IMR-90 (cell line): Measurements from ENCODE around the gene PRADC1. TPM values are rescaled to one million over a fixed set of nuclear protein-coding genes. Genes with fewer than 3 reads are reported as not detected.
A peak's percentile ranks its signal among the peaks of the same experiment; 100 is the strongest.
"Not testable (repeated sequence)": the region's sequence is repeated elsewhere in the genome, so short reads cannot be mapped to it uniquely, and the experiment has no call there.

Experiments
- ATAC-seq: fragments of 200-7000 bp; cut with Tn5 transposase; 2 replicates; pipeline ENCODE4 v1.9.1; 2020; ENCODE audit warnings: low read depth, mild to moderate bottlenecking, moderate library complexity
- BruUV-seq: library from RNA; stranded (reverse); fragments of 400-500 nt; replicated peaks from 2 replicates; lab custom pipeline; 2021; lab: Mats Ljungman, UMichigan
- CTCF ChIA-PET: fragments of 300-600 bp; formaldehyde crosslinking; extraction: SDS; loops from one replicate; lab custom pipeline; 2021; ENCODE audit warnings: antibody characterized with exemption; lab: Yijun Ruan, JAX
- POLR2A ChIA-PET: fragments of 300-600 bp; sonication (Branson Sonifier 250); formaldehyde crosslinking; loops from one replicate; lab custom pipeline; 2022; ENCODE audit warnings: antibody characterized with exemption; ENCODE audit not compliant: unreplicated experiment; lab: Charles Lee
- DNase-seq: peaks from one replicate; pipeline ENCODE4 v3.0.0; 2013
- H2AFZ ChIP-seq: replicated peaks from 2 replicates; pipeline ENCODE3; 2013; ENCODE audit warnings: low read length, mild to moderate bottlenecking; ENCODE audit not compliant: poor library complexity
- H2AK5ac ChIP-seq: 2 replicates; pipeline ENCODE4 v1.6.1; 2013; ENCODE audit warnings: low read depth, low read length, inconsistent platforms
- H2AK9ac ChIP-seq: replicated peaks from 2 replicates; pipeline ENCODE3; 2013; ENCODE audit warnings: mild to moderate bottlenecking, low read depth, low read length, moderate library complexity; ENCODE audit not compliant: poor library complexity
- H2BK120ac ChIP-seq: 2 replicates; pipeline ENCODE4 v1.6.1; 2013; ENCODE audit warnings: low read depth, low read length, inconsistent platforms
- H2BK15ac ChIP-seq: 3 replicates; pipeline ENCODE4 v1.6.1; 2013; ENCODE audit warnings: low read depth, low read length, inconsistent platforms
- H2BK20ac ChIP-seq: 2 replicates; pipeline ENCODE4 v1.6.1; 2013; ENCODE audit warnings: low read depth, mild to moderate bottlenecking, inconsistent platforms, low read length, moderate library complexity
- H2BK5ac ChIP-seq: 2 replicates; pipeline ENCODE4 v1.6.1; 2013; ENCODE audit warnings: mild to moderate bottlenecking, low read depth, low read length, inconsistent platforms; ENCODE audit not compliant: poor library complexity, severe bottlenecking
- H3K14ac ChIP-seq: replicated peaks from 2 replicates; pipeline ENCODE4 v1.6.1; 2013; ENCODE audit warnings: low read depth, low read length, inconsistent platforms
- H3K18ac ChIP-seq: 2 replicates; pipeline ENCODE4 v1.6.1; 2013; ENCODE audit warnings: low read depth, low read length, control low read depth
- H3K23ac ChIP-seq: 2 replicates; pipeline ENCODE4 v1.6.1; 2013; ENCODE audit warnings: low read depth, low read length, inconsistent platforms
- H3K27ac ChIP-seq: 2 replicates; pipeline ENCODE4 v1.5.1; 2013; ENCODE audit warnings: mild to moderate bottlenecking, control low read depth, low read length; ENCODE audit not compliant: insufficient read depth
- H3K27me3 ChIP-seq: 2 replicates; pipeline ENCODE4 v1.6.1; 2013; ENCODE audit warnings: low read length; ENCODE audit not compliant: control insufficient read depth, insufficient read depth
- H3K36me3 ChIP-seq: 2 replicates; pipeline ENCODE4 v1.6.1; 2013; ENCODE audit warnings: low read length, mixed read lengths; ENCODE audit not compliant: control insufficient read depth, insufficient read depth
- H3K4ac ChIP-seq: 2 replicates; pipeline ENCODE4 v1.6.1; 2013; ENCODE audit warnings: low read depth, low read length, inconsistent platforms
- H3K4me1 ChIP-seq: 2 replicates; pipeline ENCODE4 v1.6.1; 2013; ENCODE audit warnings: low read length, mixed read lengths; ENCODE audit not compliant: control insufficient read depth, insufficient read depth
- H3K4me2 ChIP-seq: 2 replicates; pipeline ENCODE4 v1.6.1; 2013; ENCODE audit warnings: low read depth, mild to moderate bottlenecking, control low read depth, low read length, moderate library complexity
- H3K4me3 ChIP-seq: 2 replicates; pipeline ENCODE4 v1.5.1; 2013; ENCODE audit warnings: low read depth, mild to moderate bottlenecking, control low read depth, low read length, moderate library complexity; ENCODE audit not compliant: insufficient read depth
- H3K56ac ChIP-seq: 2 replicates; pipeline ENCODE4 v1.6.1; 2013; ENCODE audit warnings: low read length, inconsistent platforms; ENCODE audit not compliant: insufficient read depth; ENCODE audit errors: extremely low read depth
- H3K79me1 ChIP-seq, 2 experiments: 2 replicates each; pipeline ENCODE4 v1.6.1; 2013; ENCODE audit warnings: low read length in 2 of 2, inconsistent platforms in 1 of 2, low read depth in 1 of 2
- H3K9ac ChIP-seq: 2 replicates; pipeline ENCODE4 v1.6.1; 2013; ENCODE audit warnings: low read depth, low read length, control low read depth
- H3K9me1 ChIP-seq: 2 replicates; pipeline ENCODE4 v1.6.1; 2013; ENCODE audit warnings: low read length, inconsistent platforms; ENCODE audit not compliant: insufficient read depth
- H3K9me3 ChIP-seq: 2 replicates; pipeline ENCODE4 v1.6.1; 2013; ENCODE audit warnings: low read length; ENCODE audit not compliant: control insufficient read depth, insufficient read depth
- H4K20me1 ChIP-seq: 2 replicates; pipeline ENCODE4 v1.6.1; 2013; ENCODE audit warnings: low read length, inconsistent platforms; ENCODE audit not compliant: insufficient read depth
- H4K5ac ChIP-seq: 2 replicates; pipeline ENCODE4 v1.6.1; 2013; ENCODE audit warnings: mild to moderate bottlenecking, low read depth, low read length, control low read depth
- H4K8ac ChIP-seq, 2 experiments: 2 replicates each; pipeline ENCODE4 v1.6.1; 2013; ENCODE audit warnings: low read depth in 2 of 2, low read length in 2 of 2, control low read depth in 1 of 2, inconsistent platforms in 1 of 2
- H4K91ac ChIP-seq: 2 replicates; pipeline ENCODE4 v1.6.1; 2013; ENCODE audit warnings: low read depth, low read length, inconsistent platforms; ENCODE audit not compliant: insufficient read depth
- BHLHE40 ChIP-seq: fragments of 150-350 bp; IDR thresholded peaks from 2 replicates; pipeline ENCODE4 v1.6.1; 2016; ENCODE audit warnings: mild to moderate bottlenecking, low read depth, low read length
- FOS ChIP-seq: fragments of 150-350 bp; IDR thresholded peaks from 2 replicates; pipeline ENCODE4 v1.6.1; 2016; ENCODE audit warnings: low read depth, low read length
- WGBS, 2 experiments: methylation state at CpG; one replicate each; pipeline versions ENCODE4 v1.1.5 to v1.1.7; 2013; ENCODE audit warnings: missing lambda C conversion rate in 2 of 2; ENCODE audit not compliant: insufficient read length in 1 of 2; ENCODE audit errors: extremely low coverage in 2 of 2; 5-methylcytosine and 5-hydroxymethylcytosine counted together
- dilution Hi-C: fragments of 300-500 bp; cut with HindIII; formaldehyde crosslinking; loops from one replicate; pipeline ENCODE4 v1.14.3; 2018; ENCODE audit warnings: low sequenced_read_pairs; ENCODE audit not compliant: unreplicated experiment
- in situ Hi-C: fragments of 300-500 bp; cut with MboI; formaldehyde crosslinking; loops from 3 replicates; pipeline ENCODE4 v1.14.3; 2019; ENCODE audit warnings: low sequenced_read_pairs, inconsistent platforms, mixed read lengths
- intact Hi-C: fragments of 100-400 bp; cut with micrococcal nuclease; formaldehyde crosslinking; loops from 2 replicates; pipeline ENCODE4 v1.10.0; 2022
- polyA plus RNA-seq, 3 experiments: library from polyadenylated mRNA; depleted of rRNA; stranded (reverse); fragments of >200 nt; gene quantifications; 2 replicates each; pipeline ENCODE4 v1.2.3, GENCODE V29; 2012; ENCODE audit warnings: low replicate concordance in 1 of 3
- total RNA-seq: library from RNA; depleted of rRNA; stranded (reverse); fragments of >200 nt; gene quantifications from 2 replicates; pipeline ENCODE4 v1.2.3, GENCODE V29; 2012
- TF ChIP-seq, protein P1 (sequence below): conservative IDR thresholded peaks from 2 replicates; pipeline ENCODE4 v1.5.1; 2012; ENCODE audit warnings: mild to moderate bottlenecking, low read depth, low read length, improper control_type of control experiment

The PRADC1 gene
- total and polyA plus RNA-seq, 2 of the 4 experiments (the other 2 are of a cell fraction) = 13.1 to 18.4 TPM

DNA sequence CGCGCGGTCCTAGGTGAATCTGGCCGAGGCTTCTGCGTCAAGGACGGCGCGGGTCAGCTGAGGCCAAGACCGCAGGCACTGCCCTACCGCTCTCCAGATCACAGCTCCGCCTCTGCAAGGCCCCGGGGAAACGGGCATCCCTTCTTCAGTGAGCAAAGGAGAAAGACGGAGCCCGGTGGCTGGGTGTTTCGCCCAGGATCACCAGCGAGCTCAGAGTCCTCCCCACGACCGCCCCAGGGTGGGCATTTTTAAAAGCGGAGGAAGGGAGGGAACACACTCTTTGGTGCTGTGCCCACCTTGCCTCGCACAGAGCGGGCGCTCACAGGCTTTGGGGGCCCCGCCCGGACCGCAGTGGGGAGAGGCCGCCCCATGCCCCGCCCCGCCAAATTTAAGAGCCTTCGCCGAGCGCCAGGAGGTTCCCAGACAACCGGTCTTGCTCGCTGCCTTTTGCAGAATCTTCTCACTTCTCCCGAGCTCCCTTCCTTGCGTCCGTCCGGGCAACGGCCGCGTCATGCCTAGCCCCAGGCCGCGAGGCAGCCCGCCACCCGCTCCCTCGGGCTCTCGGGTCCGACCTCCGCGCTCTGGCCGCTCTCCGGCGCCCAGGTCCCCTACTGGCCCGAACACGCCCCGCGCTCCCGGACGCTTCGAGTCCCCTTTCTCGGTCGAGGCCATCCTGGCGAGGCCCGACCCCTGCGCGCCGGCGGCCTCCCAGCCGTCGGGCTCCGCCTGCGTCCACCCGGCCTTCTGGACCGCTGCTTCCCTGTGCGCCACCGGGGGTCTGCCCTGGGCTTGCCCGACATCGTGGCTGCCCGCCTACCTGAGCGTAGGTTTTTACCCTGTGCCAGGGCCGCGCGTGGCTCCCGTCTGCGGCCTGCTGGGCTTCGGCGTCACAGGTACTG lies 30.6 kb downstream of the PRADC1 start, which contains the start of gene NOTO:
Gene NOTO (plus strand): TSS at position 419 of the 899 bp plus-strand sequence. CDS start 93 bp downstream, at position 512.
- no peak for TF ChIP-seq FOS
- TF ChIP-seq BHLHE40 = no peak
- TF ChIP-seq, protein P1, sequence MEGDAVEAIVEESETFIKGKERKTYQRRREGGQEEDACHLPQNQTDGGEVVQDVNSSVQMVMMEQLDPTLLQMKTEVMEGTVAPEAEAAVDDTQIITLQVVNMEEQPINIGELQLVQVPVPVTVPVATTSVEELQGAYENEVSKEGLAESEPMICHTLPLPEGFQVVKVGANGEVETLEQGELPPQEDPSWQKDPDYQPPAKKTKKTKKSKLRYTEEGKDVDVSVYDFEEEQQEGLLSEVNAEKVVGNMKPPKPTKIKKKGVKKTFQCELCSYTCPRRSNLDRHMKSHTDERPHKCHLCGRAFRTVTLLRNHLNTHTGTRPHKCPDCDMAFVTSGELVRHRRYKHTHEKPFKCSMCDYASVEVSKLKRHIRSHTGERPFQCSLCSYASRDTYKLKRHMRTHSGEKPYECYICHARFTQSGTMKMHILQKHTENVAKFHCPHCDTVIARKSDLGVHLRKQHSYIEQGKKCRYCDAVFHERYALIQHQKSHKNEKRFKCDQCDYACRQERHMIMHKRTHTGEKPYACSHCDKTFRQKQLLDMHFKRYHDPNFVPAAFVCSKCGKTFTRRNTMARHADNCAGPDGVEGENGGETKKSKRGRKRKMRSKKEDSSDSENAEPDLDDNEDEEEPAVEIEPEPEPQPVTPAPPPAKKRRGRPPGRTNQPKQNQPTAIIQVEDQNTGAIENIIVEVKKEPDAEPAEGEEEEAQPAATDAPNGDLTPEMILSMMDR = no peak
- DNase-seq = no peak
- Histone ChIP-seq H3K9me1 (no peaks in the 10 kb centered on the region), H3K56ac (no peak within 1 kb of the TSS), H3K4me2 (peak within 1 kb of the TSS; percentile 29; the same call in 1 of the 2 replicates), H3K9ac (no peak within 1 kb of the TSS), H2BK120ac (no peak within 1 kb of the TSS), H4K8ac (no peak within 1 kb of the TSS), H2BK5ac (no peak within 1 kb of the TSS), H3K36me3 (no peaks in the 10 kb centered on the region), H2BK15ac (no peak within 1 kb of the TSS), H3K27me3 (peaks cover 61% of the 10 kb centered on the region), H3K18ac (no peak within 1 kb of the TSS), H4K20me1 (no peaks in the 10 kb centered on the region), H3K4me1 (peaks cover 2% of the 10 kb centered on the region; the same call in 1 of the 2 replicates), H3K4ac (no peak within 1 kb of the TSS), H3K79me1 (no peaks in the 10 kb centered on the region), H2AK9ac (peak within 1 kb of the TSS; percentile 28), H3K4me3 (no peak within 1 kb of the TSS; the same call in 1 of the 2 replicates), H4K5ac (no peak within 1 kb of the TSS), H2BK20ac (no peak within 1 kb of the TSS), H3K27ac (no peak within 1 kb of the TSS), H3K14ac (no peak within 1 kb of the TSS), H2AK5ac (no peak within 1 kb of the TSS), H3K23ac (no peak within 1 kb of the TSS), H3K9me3 (no peaks in the 10 kb centered on the region), H4K91ac (no peak within 1 kb of the TSS), H2AFZ (peak within 1 kb of the TSS; percentile 11)
- CTCF ChIA-PET = interaction anchor here (1.1 kb wide), 1 partner anchor 25 kb away, joined by 4 read pairs; no protein-coding TSS in a partner anchor
- in situ Hi-C loops (no loop called here), intact Hi-C loops (no loop called here), dilution Hi-C loops (no loop called here)
- BruUV-seq = no TSS peak
- WGBS, 2 experiments = 4% methylated on average over 60 of the region's 87 CpGs; no CpG with 5 or more reads in 1 of the 2 experiments
- POLR2A ChIA-PET = no interaction called here
- peak; percentile 61 for ATAC-seq

DNA sequence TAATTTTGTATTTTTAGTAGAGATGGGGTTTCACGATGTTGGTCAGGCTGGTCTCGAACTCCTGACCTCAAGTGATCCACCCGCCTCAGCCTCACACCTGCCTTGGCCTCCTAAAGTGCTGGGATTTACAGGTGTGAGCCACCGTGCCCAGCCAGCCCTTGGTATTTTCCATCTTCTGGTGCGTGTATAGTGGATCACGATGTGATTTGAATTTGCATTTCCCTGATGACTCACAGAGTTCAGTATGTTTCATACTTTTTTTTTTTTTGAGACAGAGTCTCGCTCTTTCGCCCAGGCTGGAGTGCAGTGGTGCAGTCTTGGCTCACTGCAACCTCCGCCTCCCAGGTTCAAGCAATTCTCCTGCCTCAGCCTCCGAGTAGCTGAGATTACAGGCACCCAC lies 32.8 kb downstream of the PRADC1 start:
- H3K4me3 ChIP-seq, H2BK120ac ChIP-seq, H3K23ac ChIP-seq, H3K4ac ChIP-seq, H2BK5ac ChIP-seq, H3K4me1 ChIP-seq, H4K5ac ChIP-seq, ATAC-seq, H4K91ac ChIP-seq, H4K8ac ChIP-seq, DNase-seq, H3K9ac ChIP-seq, H2AFZ ChIP-seq, H3K14ac ChIP-seq, dilution Hi-C loops, H3K56ac ChIP-seq, H2AK9ac ChIP-seq, CTCF ChIA-PET, H3K4me2 ChIP-seq, H3K9me3 ChIP-seq, H3K9me1 ChIP-seq, H3K36me3 ChIP-seq, H3K27ac ChIP-seq, in situ Hi-C loops, H3K79me1 ChIP-seq, H2BK20ac ChIP-seq, H4K20me1 ChIP-seq, POLR2A ChIA-PET, H3K18ac ChIP-seq, H2BK15ac ChIP-seq, H2AK5ac ChIP-seq, BruUV-seq, intact Hi-C loops: not testable (repeated sequence)
- H3K27me3 ChIP-seq = peaks cover 66% of the 10 kb centered on the region
- WGBS, 2 experiments = no CpG with 5 or more reads among the region's 10 CpGs
